Stimulated activated CD8-positive, alpha-beta memory T cell treated with anti-CD3 and anti-CD28 coated beads, Interleukin-4, amount 100 ng/mL, for 4 hours (primary cell): Measurements from ENCODE around the gene PPIP5K1.

Experiments
- DNase-seq, 2 donors: peaks; one replicate each; pipeline ENCODE4 v3.0.0-alpha.2; 2020; ENCODE audit warnings: low read depth in 2 of 2, low spot score in 1 of 2

The PPIP5K1 gene

DNA sequence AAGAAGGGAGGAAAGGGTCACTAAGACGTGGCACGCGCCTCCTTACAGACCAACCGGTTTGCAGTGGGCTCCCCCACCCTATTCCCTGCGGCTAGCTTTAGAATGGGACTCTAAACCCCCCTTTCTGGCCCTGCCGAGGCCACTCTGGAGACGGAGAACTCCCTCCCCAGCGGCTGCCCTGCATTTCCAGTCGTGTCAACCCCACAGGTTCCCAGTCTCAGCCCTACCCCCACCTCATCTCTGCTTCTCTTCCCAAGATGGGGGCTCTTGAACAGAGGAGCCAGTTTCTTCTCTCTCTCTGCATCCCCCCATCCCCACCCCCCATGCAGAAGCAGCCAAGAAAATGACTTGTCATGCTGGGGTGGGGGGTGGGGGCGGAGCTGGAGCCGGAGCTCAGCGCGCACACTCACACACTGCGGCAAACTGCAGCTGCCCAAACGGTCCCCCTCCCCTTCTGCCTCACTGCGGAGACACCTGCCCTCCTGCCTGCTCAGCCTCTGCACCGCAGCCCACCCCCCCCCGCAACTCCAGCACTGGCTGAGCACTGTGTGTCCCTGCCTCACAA is 71.7 kb downstream of the PPIP5K1 start:
- no peak for DNase-seq

GRCh38 chr15:43517354-43518196 is 72.4 kb downstream of the PPIP5K1 start, which contains the start of gene MAP1A:
Gene MAP1A, plus strand, starts transcription at chr15:43517608. Its CDS starts 3,866 bp downstream, at chr15:43521474.
- no peak for DNase-seq

DNA sequence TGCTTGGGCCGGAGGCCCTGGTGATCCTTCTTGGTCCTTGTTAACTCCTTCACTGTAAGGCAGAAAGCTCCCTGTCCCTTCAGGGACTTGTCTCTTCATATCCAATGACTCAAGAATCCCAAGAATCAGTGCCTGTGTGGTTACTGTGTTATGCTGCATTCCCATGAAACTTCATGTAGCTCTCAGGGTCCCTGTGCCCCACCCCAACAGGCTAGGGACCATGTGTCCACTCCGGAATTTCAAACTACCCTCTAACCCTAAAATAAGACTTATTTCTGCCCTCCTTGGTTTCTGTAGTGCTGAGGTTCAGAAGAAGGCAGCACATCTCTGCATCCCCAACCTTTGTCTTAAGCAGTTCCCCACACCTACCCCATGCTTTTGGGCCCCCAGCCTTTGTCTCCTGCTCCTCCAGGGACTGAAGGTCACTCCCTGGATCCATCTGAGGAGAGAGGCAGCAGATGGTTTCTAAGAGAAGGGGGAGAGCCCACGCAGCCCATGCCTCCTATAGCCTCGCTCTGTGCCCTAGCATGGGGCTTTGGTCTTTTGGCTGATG is 73.1 kb downstream of the PPIP5K1 start:
- DNase-seq = no peak

GRCh38 chr15:43516185-43516584 is 73.8 kb downstream of the PPIP5K1 start:
- no peak for DNase-seq

GRCh38 chr15:43515741-43516140 is 74.3 kb downstream of the PPIP5K1 start:
- no peak for DNase-seq

DNA sequence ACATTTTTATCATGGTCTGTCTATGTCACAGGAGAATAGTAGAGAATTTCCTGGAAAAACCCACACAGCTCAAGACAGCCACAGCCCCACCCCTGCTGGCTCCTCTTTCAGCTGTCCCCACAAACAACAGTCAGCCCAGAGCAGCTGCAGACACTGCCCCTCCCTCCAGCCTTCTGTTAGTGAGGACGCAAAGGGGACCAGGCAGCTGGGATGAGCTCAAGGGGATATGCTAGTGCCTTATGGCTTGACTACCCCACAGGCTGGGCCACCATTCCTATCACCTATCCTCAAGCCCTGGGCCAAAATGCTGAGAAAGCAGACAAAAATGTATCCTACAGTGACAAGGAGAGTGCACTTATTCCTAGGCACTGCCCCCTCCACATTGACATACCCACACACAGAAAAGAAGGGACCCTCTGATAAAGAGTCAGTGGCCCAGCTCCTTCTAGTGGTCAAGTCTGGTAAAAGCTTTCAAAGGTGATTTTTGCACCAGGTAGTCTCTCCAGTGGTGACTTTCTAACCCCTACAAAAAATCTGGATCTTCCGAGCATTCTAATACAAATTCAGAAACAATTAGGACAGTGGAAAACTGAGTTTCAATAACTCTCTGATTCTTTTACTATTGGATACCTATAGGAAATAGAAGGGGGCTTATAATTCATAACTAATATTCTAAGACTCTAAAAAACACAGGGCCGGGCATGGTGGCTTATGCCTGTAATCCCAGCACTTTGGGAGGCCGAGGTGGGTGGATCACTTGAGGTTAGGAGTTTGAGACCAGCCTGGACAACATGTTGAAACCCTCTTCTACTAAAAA is 75.6 kb downstream of the PPIP5K1 start:
- no peak for DNase-seq

DNA sequence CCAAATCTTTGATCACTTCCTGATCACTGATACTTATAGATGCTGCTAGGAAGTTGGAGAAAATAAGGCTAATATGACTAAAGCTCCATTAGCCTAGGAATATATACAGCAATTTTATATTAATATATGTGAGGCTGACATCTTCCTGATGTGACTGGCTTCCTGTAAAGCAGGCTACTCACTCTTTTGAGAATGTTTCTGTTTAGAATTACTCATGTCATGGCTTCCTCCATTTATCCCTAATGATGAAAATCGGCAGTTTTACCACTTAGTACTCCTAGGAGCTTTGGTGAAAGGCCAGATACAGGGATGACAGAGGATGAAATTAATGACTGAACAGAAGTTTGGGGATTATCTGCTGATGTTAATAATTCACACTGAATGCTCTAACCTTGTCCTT is 76.5 kb downstream of the PPIP5K1 start:
- no peak for DNase-seq

- no peak for DNase-seq
Observed at GRCh38 chr15:43511012-43511885, 78.8 kb downstream of the PPIP5K1 start.

DNA sequence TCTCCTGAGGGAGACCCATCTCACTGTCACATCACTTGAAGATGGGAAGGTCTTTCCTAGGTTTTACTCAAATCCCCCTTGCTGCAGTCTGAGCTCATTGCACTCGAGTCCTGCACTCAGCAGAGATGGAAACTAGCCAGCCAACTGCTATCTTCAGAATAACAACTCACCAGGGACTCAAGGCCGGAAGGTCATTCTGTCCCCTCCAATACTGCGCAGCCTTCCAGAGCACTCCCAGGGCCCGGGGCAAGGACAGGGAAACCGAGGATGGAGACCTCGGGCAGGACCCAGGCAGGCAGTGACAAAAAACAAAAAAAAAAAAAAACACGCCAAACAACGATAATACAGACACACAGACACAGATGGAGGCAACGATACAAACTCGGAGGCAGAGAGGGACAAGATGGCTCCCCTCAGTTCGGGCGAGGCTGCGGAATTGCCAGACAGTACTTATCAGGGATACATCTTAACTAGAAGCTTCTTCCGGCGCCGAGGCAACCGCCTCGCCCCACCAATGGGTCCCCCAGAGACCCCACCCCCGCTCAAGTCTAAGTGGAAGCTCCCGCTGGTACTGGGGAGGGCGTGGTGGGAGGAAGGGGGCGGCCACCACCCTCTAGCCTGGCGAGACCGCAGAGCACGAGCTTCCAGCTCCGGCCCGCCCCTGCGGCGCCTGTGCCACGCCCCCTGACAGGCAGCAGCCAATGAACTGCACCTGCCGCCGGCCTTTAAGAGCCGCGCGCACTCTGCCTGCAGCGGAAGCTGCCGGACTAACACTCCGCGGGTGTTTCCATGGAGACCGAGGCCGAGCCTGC is 79.6 kb downstream of the PPIP5K1 start:
- DNase-seq = peak; percentile 75 to 92

DNA sequence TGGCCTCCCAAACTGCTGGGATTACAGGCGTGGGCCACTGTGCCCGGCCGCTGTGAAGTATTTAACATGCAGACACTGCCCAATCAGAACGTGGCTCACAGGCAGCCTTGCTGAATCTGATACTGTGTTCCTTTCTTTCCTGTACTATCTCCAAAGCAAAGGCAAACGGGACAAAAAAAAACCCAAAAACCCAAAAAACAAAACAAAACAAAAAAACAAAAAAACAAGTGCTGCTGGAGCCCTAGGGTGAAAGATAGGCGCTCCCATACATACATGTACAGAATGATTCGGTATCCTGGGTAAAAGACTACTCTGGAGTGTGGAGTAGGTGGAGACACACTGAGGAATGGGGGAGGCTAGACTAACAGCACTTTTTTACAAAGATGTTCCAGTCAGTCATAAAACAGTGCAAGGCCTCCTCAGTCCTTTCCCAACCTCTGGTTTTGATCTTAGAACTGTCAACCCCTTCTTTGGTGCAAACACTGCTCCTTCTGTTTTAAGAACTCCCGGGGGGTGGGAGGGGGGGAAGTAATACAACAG is 80.3 kb downstream of the PPIP5K1 start:
- no peak for DNase-seq

DNA sequence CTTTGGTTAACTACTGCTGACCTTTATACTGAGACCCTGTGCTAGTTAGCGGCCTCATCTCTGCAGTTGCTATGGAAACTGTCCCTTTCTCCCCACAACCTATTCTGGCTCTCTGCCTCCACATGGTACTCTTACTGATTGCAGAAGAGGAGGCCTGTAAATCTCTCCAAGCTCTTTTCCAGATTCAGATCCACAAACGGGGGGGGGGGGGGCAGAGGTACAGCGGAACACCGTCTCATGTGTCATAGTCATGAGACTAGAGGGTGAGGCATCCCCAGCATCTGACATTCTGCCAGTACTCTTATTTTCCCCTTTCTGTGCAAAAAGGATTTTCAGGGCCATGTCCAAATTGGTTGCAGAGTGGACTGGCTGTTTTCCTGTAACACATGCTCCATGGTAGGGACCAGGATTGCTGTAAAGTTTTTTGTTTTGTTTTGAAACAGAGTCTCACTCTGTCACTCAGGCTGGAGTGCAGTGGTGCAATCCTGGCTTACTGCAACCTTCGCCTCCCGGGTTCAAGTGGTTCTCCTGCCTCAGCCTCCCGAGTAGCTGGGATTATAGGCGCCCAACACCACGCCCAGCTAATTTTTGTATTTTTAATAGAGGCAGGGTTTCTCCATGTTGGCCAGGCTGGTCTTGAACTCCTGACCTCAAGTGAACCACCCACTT is 80.9 kb downstream of the PPIP5K1 start:
- DNase-seq = no peak

- no peak for DNase-seq
Observed at GRCh38 chr15:43508421-43508820, 81.6 kb downstream of the PPIP5K1 start.

DNA sequence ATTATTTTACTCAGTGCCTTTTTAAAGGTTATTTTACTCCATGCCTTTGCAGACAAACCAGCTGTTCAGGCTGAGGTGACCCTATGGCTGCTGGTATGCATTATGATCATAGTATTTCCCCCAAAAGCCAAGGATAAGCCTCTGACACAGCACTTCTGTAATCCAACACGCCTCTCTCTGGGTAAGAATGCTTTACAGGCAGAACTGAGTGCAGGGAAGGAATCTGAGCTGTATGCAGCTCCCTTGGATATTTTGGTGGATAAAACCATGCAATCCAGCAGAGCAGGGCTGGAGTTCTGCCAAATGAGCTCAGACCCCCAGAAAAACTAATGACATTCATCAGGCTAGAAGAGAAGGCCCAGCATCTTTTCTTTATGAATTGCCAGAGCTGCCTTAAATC is 84.3 kb downstream of the PPIP5K1 start:
- DNase-seq = no peak

DNA sequence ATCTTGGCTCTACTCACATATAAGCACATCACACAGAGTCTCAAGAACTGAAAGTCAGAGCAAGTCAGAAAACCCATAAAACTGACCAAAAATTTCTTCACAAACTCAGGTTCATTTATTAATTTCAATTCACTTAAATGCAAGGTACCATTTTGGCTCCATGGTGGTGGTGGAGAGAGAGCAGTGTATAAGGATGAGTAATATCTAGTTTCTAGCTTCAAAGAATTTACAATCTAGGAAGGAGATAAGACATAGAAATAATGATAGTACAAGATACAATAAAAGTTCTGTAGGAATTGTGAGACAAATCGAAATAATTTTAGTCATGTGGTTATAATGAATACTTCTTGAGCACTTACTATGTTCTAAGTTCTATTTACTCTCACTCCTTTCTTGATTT is 90.4 kb downstream of the PPIP5K1 start:
- DNase-seq = no peak

DNA sequence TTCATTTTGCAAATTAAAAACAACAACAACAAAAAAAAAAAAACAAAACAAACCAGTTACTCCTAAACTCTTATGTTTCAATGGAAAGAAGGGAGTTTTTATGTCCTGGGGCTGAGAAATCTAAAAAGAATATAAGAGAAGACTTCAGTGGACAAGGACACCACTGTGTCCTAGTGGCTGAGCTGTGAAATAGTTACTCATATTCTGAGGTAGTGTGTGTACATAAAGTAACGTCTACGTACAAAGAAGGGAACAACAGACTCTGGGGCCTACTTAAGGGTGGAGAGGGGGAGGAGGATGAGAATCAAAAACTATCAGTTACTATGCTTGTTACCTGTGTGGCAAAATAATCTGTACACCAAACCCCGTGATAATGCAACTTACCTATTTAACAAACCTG is 91.0 kb downstream of the PPIP5K1 start:
- DNase-seq = no peak

GRCh38 chr15:43493703-43494472 is 96.1 kb downstream of the PPIP5K1 start:
- no peak for DNase-seq

DNA sequence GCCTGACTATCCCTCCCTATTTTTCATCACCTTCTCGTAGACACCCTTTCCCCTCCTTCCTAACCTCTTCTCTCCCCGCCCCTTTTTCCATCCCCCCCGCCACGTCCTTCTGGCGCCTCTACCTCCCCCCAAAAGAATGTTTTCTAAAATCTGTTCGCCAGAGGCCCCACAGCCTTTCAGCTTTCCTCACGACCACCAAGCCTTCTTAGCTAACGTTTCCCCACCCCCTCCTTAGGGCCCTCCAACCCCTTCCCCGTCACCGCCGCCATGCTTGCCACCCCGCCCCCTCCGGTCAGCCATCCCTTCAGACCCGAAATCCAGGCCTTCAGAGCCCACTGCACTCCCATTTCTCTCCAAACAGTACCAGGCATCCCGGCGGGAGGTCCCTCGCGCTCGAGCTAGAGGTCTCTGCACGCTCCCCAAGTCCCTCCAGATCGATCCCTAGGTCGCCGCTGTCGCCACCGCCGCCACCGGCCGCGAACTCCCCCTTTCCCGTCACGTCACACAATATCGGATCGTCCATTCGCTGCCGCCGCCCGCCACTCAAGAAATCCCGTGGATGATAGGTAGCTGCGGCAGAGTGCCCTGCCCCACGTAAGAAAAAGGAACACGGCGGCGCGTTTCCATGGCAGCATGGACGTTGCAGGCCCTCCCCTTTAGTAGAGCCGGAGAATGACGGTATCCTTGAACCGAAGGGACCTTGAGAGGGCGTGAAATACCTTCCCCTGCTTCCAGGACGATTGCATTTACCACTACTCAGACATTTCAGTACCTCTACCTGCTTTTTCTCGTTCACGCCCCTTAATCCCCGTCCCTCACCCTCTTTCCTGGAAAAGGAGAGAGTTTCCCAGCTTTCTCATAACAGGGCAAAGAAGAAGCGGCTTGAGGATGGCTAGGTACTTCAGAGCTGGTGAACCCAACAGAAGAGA is 97.1 kb downstream of the PPIP5K1 start, which contains the start of gene TP53BP1:
Gene TP53BP1 (minus strand): TSS at position 484 of the 929 bp plus-strand sequence. CDS start 113 bp downstream, at position 371.
- DNase-seq = peak; percentile 88
